Peyer's patch (tissue), 4 donors: Measurements from ENCODE around the gene HSBP1L1.

Experiments
- POLR2A ChIP-seq, 2 donors: fragments of 450-650 bp; IDR thresholded peaks; one replicate each; pipeline ENCODE4 v1.5.1; 2017; ENCODE audit warnings: antibody characterized with exemption in 2 of 2, mild to moderate bottlenecking in 2 of 2, moderate library complexity in 2 of 2
- TF ChIP-seq, protein P1 (sequence below), 6 experiments: fragments of 450-650 bp in 4 of 6; fragments of 200-600 bp in 2 of 6; sonication (generic) in 1 of 6; IDR thresholded peaks; one replicate each; pipeline ENCODE4 v1.5.1; 2017 to 2019; ENCODE audit warnings: antibody characterized with exemption in 6 of 6, mild to moderate bottlenecking in 3 of 6, moderate library complexity in 1 of 6

DNA sequence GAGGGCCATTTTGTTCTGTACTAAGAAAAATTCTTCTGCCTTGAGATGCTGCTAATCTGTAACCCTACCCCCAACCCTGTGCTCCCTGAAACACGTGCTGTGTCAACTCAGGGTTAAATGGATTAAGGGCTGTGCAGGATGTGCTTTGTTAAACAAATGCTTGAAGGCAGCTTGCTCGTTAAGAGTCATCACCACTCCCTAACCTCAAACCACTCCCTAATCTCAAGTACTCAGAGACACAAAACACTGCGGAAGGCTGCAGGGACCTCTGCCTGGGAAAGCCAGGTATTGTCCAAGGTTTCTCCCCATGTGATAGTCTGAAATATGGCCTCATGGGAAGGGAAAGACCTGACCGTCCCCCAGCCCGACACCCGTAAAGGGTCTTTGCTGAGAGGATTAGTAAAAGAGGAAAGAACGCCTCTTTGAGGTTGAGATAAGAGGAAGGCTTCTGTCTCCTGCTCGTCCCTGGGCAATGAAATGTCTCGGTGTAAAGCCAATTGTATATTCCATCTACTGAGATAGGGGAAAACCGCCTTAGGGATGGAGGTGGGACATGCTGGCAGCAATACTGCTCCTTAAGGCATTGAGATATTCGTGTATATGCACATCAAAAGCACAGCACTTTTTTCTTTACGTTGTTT lies 4.2 kb upstream of the HSBP1L1 start:
- TF ChIP-seq POLR2A (IDR thresholded peaks at IDR 0.05), result peak in 1 of 2 donors; percentile 12
- TF ChIP-seq, protein P1, sequence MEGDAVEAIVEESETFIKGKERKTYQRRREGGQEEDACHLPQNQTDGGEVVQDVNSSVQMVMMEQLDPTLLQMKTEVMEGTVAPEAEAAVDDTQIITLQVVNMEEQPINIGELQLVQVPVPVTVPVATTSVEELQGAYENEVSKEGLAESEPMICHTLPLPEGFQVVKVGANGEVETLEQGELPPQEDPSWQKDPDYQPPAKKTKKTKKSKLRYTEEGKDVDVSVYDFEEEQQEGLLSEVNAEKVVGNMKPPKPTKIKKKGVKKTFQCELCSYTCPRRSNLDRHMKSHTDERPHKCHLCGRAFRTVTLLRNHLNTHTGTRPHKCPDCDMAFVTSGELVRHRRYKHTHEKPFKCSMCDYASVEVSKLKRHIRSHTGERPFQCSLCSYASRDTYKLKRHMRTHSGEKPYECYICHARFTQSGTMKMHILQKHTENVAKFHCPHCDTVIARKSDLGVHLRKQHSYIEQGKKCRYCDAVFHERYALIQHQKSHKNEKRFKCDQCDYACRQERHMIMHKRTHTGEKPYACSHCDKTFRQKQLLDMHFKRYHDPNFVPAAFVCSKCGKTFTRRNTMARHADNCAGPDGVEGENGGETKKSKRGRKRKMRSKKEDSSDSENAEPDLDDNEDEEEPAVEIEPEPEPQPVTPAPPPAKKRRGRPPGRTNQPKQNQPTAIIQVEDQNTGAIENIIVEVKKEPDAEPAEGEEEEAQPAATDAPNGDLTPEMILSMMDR (IDR thresholded peaks at IDR 0.05), result peak in 3 of 6 experiments; percentile 28 to 42 (median 38)
